OCI-LY1 (cell line): ENCODE measurements around the gene C19orf25.

Source experiments
- H2AFZ ChIP-seq: fragments of 200-600 bp; sonication (generic), shearing (Covaris generic); 2 replicates; pipeline ENCODE4 v1.6.0; 2014; ENCODE audit warnings: antibody characterized with exemption, mild to moderate bottlenecking, low read length
- H3F3A ChIP-seq: fragments of 200-600 bp; sonication (generic), shearing (Covaris generic); 2 replicates; pipeline ENCODE4 v1.6.0; 2014; ENCODE audit warnings: mild to moderate bottlenecking, antibody characterized with exemption, low read length, moderate library complexity; ENCODE audit not compliant: insufficient read depth
- H3K27ac ChIP-seq: fragments of 200-600 bp; sonication (generic); 2 replicates; pipeline ENCODE4 v1.5.1; 2014; ENCODE audit warnings: low read length, mixed run types, mild to moderate bottlenecking, low read depth; ENCODE audit not compliant: poor library complexity, severe bottlenecking
- H3K27me3 ChIP-seq: fragments of 200-600 bp; sonication (generic); 2 replicates; pipeline ENCODE4 v1.6.0; 2014; ENCODE audit warnings: antibody characterized with exemption, mild to moderate bottlenecking, low read length, moderate library complexity; ENCODE audit not compliant: insufficient read depth
- H3K36me3 ChIP-seq: fragments of 200-600 bp; sonication (generic); 2 replicates; pipeline ENCODE4 v1.6.1; 2014; ENCODE audit warnings: mild to moderate bottlenecking, antibody characterized with exemption, low read length, moderate library complexity, mixed read lengths; ENCODE audit not compliant: insufficient read depth
- H3K4me1 ChIP-seq: fragments of 200-600 bp; sonication (generic); 2 replicates; pipeline ENCODE4 v1.5.1; 2014; ENCODE audit warnings: mild to moderate bottlenecking, low read length, moderate library complexity; ENCODE audit not compliant: insufficient read depth, severe bottlenecking
- H3K4me2 ChIP-seq: fragments of 200-600 bp; sonication (generic), shearing (Covaris generic); 2 replicates; pipeline ENCODE4 v1.6.1; 2014; ENCODE audit warnings: low read length
- H3K4me3 ChIP-seq: fragments of 200-600 bp; sonication (generic); 2 replicates; pipeline ENCODE4 v1.5.1; 2014; ENCODE audit warnings: low read length, low read depth, mild to moderate bottlenecking, mixed read lengths; ENCODE audit not compliant: poor library complexity, severe bottlenecking
- H3K79me2 ChIP-seq: fragments of 200-600 bp; shearing (Covaris generic); 2 replicates; pipeline ENCODE4 v1.6.1; 2016; ENCODE audit warnings: mixed run types, low read length, mixed read lengths; ENCODE audit not compliant: insufficient read depth
- H3K9ac ChIP-seq: fragments of 200-600 bp; sonication (generic), shearing (Covaris generic); 2 replicates; pipeline ENCODE4 v1.6.1; 2014; ENCODE audit warnings: mild to moderate bottlenecking, low read length, mixed read lengths
- H3K9me2 ChIP-seq: fragments of 200-600 bp; sonication (generic), shearing (Covaris generic); 2 replicates; pipeline ENCODE4 v1.6.1; 2014; ENCODE audit warnings: low read depth, mild to moderate bottlenecking, low read length, mixed read lengths
- H3K9me3 ChIP-seq: fragments of 200-600 bp; shearing (Covaris generic); 2 replicates; pipeline ENCODE4 v1.6.1; 2014; ENCODE audit warnings: low read length, mixed read lengths
- H4K20me1 ChIP-seq: fragments of 200-600 bp; sonication (generic), shearing (Covaris generic); 2 replicates; pipeline ENCODE4 v1.6.0; 2016; ENCODE audit warnings: mild to moderate bottlenecking, low read length; ENCODE audit not compliant: insufficient read depth
- EZH2 ChIP-seq: fragments of 200-600 bp; sonication (generic), shearing (Covaris generic); IDR thresholded peaks from 2 replicates; pipeline ENCODE4 v1.8.0; 2017; ENCODE audit warnings: borderline replicate concordance, mixed run types, mild to moderate bottlenecking, antibody characterized with exemption, low read length, moderate library complexity, mixed read lengths
- TF ChIP-seq, protein P1 (sequence below): fragments of 200-600 bp; sonication (generic), shearing (Covaris generic); IDR thresholded peaks from 2 replicates; pipeline ENCODE4 v1.5.1; 2017; ENCODE audit warnings: mild to moderate bottlenecking, antibody characterized with exemption, low read length, moderate library complexity, mixed read lengths

Gene C19orf25

DNA sequence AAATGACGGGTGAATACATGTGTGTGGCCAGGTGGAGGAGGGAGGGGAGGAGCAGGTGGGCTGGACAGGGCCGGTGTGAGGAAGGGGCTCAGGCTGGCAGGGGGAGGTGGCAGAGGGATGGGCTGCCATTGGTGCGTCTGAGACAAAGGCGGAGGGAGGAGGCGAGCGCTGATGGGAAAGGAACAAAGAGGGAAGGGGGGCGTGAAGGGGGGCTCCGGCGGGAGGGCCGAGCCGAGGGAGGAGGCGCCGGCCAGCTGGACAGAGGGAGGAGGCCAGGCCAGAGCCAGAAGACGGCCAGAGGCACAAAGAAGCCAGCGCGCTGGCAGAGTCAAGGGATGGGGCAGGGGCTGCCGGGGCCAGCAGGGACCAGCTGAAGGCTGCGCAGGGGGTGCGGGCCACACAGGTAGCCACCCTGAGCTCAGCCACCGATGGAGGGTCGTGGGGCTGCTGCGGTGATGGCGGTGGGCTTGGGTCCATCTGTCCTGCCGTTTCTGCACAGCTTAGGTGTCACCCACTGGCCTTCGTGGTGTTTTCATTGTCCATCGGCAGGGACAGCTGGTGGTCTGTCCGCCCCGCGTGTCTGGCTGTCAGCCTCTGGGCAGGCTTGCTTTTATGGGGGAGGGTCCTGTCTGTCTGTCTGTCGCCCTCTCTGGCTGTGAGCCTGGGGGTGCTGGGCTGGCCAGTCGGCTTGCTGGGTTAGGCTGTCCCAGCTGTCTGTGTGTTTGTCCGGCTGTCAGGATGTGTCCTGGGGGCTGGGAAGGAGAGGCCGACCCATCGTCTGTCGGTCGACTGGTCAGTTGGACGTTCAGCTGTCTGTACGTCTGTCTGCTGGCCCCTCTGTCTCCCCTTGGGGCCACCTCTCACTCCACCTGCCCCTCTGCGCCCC is 26.9 kb downstream of the C19orf25 start:
- Histone ChIP-seq H3K4me1 (peaks cover 3% of the 10 kb centered on the region), H3K36me3 (no peaks in the 10 kb centered on the region), H3F3A (no peaks in the 10 kb centered on the region), H3K27ac (no peak overlapping the region), H3K27me3 (peaks cover 5% of the 10 kb centered on the region; the same call in 1 of the 2 replicates), H3K9me2 (no peaks in the 10 kb centered on the region), H4K20me1 (no peaks in the 10 kb centered on the region), H3K9ac (no peak overlapping the region), H2AFZ (no peak overlapping the region), H3K79me2 (no peaks in the 10 kb centered on the region), H3K4me3 (no peak overlapping the region), H3K4me2 (no peak overlapping the region), H3K9me3 (no peaks in the 10 kb centered on the region)
- TF ChIP-seq, protein P1, sequence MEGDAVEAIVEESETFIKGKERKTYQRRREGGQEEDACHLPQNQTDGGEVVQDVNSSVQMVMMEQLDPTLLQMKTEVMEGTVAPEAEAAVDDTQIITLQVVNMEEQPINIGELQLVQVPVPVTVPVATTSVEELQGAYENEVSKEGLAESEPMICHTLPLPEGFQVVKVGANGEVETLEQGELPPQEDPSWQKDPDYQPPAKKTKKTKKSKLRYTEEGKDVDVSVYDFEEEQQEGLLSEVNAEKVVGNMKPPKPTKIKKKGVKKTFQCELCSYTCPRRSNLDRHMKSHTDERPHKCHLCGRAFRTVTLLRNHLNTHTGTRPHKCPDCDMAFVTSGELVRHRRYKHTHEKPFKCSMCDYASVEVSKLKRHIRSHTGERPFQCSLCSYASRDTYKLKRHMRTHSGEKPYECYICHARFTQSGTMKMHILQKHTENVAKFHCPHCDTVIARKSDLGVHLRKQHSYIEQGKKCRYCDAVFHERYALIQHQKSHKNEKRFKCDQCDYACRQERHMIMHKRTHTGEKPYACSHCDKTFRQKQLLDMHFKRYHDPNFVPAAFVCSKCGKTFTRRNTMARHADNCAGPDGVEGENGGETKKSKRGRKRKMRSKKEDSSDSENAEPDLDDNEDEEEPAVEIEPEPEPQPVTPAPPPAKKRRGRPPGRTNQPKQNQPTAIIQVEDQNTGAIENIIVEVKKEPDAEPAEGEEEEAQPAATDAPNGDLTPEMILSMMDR: no peak
- TF ChIP-seq EZH2: no peak

GRCh38 chr19:1450735-1451731 is 28.0 kb downstream of the C19orf25 start:
- H3K27me3 ChIP-seq: peaks cover 5% of the 10 kb centered on the region; the same call in 1 of the 2 replicates

More at GRCh38 chr19:1450735-1451731, 28.0 kb downstream of the C19orf25 start:
- no peaks in the 10 kb centered on the region for H3K79me2 ChIP-seq
- H3K27ac ChIP-seq: no peak overlapping the region
- no peak overlapping the region for H3K9ac ChIP-seq
- H3K9me2 ChIP-seq: no peaks in the 10 kb centered on the region
- no peak overlapping the region for H2AFZ ChIP-seq
- no peak overlapping the region for H3K4me3 ChIP-seq
- TF ChIP-seq, protein P1: no peak
- no peak for TF ChIP-seq EZH2
- H3K9me3 ChIP-seq: no peaks in the 10 kb centered on the region
- H3K36me3 ChIP-seq: no peaks in the 10 kb centered on the region
- H4K20me1 ChIP-seq: no peaks in the 10 kb centered on the region
- H3F3A ChIP-seq: no peaks in the 10 kb centered on the region
- H3K4me2 ChIP-seq: no peak overlapping the region
- peaks cover 3% of the 10 kb centered on the region for H3K4me1 ChIP-seq
